Muscle of back (tissue), 13 donors: ENCODE data around the gene RAI1. TPM values are rescaled to one million over a fixed set of nuclear protein-coding genes. Genes with fewer than 3 reads are reported as not detected.
A peak's percentile ranks its signal among the peaks of the same experiment; 100 is the strongest.
"Not testable (repeated sequence)": the region's sequence is repeated elsewhere in the genome, so short reads cannot be mapped to it uniquely, and the experiment has no call there.

Experiments used
- DNase-seq, 3 donors: peaks; one replicate each; pipeline versions ENCODE4 v3.0.0 to v3.0.0-alpha.2; 2013
- long read RNA-seq, 9 donors: transcript quantifications; one replicate each; lab custom pipeline, GENCODE V29; 2026
- polyA plus RNA-seq, 10 donors: library from polyadenylated mRNA; unstranded; fragments of 120-200 nt; gene quantifications; one replicate each; pipeline ENCODE4 v1.2.1, GENCODE V29; 2013; ENCODE audit not compliant: insufficient read length in 10 of 10

The RAI1 gene, protein sequence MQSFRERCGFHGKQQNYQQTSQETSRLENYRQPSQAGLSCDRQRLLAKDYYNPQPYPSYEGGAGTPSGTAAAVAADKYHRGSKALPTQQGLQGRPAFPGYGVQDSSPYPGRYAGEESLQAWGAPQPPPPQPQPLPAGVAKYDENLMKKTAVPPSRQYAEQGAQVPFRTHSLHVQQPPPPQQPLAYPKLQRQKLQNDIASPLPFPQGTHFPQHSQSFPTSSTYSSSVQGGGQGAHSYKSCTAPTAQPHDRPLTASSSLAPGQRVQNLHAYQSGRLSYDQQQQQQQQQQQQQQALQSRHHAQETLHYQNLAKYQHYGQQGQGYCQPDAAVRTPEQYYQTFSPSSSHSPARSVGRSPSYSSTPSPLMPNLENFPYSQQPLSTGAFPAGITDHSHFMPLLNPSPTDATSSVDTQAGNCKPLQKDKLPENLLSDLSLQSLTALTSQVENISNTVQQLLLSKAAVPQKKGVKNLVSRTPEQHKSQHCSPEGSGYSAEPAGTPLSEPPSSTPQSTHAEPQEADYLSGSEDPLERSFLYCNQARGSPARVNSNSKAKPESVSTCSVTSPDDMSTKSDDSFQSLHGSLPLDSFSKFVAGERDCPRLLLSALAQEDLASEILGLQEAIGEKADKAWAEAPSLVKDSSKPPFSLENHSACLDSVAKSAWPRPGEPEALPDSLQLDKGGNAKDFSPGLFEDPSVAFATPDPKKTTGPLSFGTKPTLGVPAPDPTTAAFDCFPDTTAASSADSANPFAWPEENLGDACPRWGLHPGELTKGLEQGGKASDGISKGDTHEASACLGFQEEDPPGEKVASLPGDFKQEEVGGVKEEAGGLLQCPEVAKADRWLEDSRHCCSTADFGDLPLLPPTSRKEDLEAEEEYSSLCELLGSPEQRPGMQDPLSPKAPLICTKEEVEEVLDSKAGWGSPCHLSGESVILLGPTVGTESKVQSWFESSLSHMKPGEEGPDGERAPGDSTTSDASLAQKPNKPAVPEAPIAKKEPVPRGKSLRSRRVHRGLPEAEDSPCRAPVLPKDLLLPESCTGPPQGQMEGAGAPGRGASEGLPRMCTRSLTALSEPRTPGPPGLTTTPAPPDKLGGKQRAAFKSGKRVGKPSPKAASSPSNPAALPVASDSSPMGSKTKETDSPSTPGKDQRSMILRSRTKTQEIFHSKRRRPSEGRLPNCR (N-terminal part only)
- polyA plus RNA-seq, result 10 to 100 TPM; 12.5 to 23.4 (median 16.7) TPM
- long read RNA-seq, donor 1, full-length matches to known transcripts, result 5 of 5 reads
- long read RNA-seq, donor 1, partial matches to known transcripts, result 0 of 5 reads
- long read RNA-seq, donor 1, other reads (novel, unspliced or antisense), result 0 of 5 reads
- long read RNA-seq, donor 2, partial matches to known transcripts, result 0 of 1 reads
- long read RNA-seq, donor 2, other reads (novel, unspliced or antisense), result 0 of 1 reads
- long read RNA-seq, donor 3, result 0 reads
- long read RNA-seq, donor 4, partial matches to known transcripts, result 6 of 6 reads
- long read RNA-seq, donor 4, other reads (novel, unspliced or antisense), result 0 of 6 reads
- long read RNA-seq, donor 5, partial matches to known transcripts, result 19 of 22 reads
- long read RNA-seq, donor 5, other reads (novel, unspliced or antisense), result 0 of 22 reads
- long read RNA-seq, donor 6, partial matches to known transcripts, result 13 of 14 reads
- long read RNA-seq, donor 6, other reads (novel, unspliced or antisense), result 0 of 14 reads
- long read RNA-seq, donor 7, partial matches to known transcripts, result 0 of 5 reads
- long read RNA-seq, donor 7, other reads (novel, unspliced or antisense), result 0 of 5 reads
- long read RNA-seq, donor 8, partial matches to known transcripts, result 0 of 1 reads
- long read RNA-seq, donor 8, other reads (novel, unspliced or antisense), result 0 of 1 reads
- long read RNA-seq, donor 9, result 0 reads

DNA sequence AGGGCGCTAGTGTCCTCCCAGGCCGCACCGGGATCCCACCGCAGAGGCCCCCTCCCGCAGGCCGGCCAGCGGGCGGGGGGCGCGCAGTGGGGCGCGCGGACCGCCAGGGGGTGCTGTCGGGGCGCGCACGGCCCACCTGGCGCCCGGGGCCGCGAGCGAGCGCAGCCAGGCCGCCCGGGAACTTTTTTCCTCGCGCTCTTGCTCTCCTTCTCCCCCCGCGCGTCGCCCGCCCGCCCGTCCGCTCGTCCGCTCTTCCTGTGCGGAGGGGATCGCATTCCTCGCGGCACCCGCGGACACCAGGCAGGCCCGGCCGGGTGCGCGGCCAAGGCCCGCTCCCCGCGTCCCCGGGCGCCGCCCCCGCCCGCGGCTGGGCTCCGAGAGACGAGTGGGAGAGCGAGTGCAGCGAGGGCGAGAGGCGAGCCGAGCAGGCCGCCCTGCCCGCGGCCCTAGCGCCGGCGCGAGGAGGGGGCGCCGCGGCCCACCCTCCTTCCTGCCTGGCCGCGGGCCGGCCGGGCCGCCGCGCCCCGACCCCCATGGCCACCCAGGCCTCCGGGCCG is at the start of gene RAI1:
RAI1 (plus strand) TSS at position 272 of the 557 bp plus-strand sequence. CDS start 111,491 bp downstream, outside the sequence.
- DNase-seq, result peak; percentile 86 to 93 (median 90)

DNA sequence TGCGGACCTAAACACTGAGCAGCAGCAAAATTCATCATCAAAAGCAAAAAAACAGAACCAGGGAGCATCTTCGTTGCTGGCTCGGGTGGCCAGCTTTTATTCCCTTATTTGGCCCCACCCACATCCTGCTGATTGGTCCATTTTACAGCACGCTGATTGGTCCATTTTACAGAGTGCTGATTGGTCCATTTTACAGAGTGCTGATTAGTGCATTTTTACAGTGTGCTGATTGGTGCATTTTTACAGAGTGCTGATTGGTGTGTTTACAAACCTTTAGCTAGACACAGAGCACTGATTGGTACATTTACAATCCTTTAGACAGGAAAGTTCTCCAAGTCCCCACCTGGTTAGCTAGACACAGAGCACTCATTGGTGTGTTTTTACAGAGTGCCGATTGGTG is 48.6 kb upstream of the RAI1 start:
- not testable (repeated sequence) for DNase-seq

DNA sequence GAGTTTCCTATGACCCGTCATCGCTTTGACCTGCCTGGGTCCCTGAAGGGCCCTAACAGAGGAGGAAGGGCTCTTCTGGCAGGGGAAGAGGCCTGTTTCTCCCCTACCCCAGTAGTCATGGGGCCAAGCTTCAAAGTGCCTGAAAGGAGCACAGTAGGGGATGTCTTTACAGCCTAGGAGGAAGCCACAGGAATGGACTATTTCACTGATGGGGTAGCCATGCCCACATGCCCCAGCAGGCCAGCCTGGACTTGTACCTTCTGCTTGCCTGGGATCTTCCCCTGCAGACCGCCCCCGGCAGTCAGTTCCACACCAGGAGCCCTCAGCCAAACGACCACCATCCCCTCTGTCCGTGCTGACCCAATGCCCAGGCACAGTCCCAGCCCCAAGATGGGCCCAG is 47.9 kb upstream of the RAI1 start:
- DNase-seq, result no peak

DNA sequence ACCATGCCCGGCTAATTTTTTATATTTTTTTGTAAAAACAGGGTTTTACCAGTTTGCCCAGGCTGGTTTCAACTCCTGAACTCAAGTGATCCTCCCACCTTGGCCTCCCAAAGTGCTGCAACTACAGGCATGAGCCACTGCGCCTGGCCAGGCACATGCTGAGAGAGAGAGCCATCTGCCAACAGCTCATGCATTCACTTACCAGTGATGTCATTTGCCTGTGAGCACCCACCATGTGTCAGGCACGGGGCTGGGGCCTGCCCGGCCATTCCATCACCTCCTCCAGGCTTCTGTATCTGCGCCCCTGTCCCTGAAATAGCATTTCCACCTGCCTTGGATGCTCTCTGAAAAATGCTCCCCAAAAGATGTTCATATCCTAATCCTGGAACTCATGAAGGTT is 46.1 kb upstream of the RAI1 start:
- DNase-seq, result no peak

DNA sequence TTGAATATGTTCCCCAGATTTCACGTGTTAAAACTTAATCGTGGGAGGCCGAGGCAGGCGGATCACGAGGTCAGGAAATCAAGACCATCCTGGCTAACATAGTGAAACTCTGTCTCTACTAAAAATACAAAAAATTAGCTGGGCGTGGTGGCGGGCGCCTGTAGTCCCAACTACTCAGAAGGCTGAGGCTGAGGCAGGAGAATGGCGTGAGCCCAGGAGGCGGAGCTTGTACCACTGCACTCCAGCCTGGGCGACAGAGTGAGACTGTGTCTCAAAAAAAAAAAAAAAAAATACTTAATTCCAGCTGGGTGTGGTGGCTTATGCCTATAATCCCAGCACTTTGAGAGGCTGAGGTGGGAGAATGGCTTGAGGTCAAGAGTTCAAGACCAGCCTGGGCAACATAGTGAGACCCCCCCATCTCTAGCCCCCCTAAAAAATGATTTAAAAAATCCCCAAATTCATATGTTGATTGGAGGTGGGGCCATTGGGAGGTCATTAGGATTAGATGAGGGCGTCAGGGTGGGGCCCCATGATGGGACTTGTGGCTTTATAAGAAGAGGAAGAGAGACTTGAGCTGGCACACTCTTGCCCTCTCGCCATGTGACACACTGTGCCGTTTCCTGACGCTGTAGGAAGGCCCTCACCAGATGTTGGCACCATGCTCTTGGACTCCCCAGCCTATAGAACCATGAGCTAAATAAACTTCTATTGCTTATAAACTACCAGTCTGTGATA is 45.6 kb upstream of the RAI1 start:
- DNase-seq, result not testable (repeated sequence)

DNA sequence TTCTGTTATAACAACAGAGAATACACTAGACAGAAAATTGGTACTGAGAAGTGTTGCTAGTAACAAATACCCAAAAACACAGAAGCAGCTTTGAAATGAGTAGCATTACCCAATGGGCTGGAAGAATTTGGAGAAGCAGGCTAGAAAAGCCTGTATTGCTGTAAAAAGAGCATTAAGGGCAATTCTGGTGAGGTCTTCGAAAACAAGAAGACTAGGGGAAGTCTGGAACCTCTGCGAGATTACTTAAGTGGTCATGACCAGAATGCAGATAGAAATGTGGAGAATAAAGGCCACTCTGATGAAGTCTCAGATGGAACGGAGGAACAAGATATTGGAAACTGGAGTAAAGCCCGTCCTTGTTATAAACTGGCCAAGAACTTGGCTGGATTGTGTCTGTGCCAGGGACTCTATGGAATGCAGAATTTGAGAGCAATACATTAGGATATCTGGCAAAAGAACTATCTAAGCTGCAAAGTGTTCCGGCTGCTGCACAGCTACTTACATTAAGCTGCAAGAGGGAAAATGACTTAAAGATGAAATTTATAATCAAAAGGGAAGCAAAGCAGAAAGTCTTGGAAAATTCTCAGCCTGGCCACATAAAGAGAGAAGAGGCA is 44.9 kb upstream of the RAI1 start:
- peak in 2 of 3 donors; percentile 67 to 76 for DNase-seq

DNA sequence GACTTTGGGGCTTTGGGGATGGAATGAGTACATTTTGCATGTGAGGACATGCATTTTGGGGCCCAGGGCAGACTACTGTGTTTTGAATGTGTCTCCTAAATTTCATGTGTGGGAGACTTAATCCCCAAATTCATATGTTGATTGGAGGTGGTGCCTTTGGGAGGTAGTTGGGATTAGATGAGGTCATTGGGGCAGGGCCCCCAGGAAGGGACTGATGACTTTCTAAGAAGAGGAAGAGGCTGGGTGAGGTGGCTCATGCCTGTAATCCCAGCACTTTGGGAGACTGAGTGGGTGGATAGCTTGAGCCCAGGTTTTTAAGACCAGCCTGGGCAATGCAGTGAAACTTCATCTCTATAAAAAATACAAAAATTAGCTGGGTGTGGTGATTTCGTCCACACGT is 42.8 kb upstream of the RAI1 start:
- no peak for DNase-seq

DNA sequence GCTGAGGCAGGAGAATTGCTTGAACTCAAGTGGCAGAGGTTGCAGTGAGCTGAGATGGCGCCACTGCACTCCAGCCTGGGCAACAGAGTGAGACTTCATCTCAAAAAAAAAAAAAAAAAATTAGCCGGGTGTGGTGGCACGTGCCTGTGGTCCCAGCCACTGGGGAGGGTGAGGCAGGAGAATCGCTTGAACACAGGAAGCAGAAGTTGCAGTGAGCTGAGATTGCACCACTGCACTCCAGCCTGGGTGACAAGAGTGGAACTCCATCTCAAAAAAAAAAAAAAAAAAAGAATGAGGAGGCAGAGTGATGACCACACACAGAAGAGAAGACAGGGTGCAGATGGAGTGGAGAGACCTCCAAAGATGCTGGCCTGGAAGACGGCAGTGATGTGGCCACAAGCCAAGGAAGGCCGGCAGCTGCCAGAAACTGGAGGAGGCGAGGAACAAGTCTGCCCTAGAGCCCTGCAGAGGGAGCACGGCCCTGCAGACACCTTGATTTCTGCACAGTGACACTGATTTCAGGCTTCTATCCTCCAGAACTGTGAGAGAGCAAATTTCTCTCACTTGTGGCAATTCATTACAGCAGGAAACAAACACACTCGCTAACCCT is 41.5 kb upstream of the RAI1 start:
- peak in 1 of 3 donors; percentile 52 for DNase-seq

DNA sequence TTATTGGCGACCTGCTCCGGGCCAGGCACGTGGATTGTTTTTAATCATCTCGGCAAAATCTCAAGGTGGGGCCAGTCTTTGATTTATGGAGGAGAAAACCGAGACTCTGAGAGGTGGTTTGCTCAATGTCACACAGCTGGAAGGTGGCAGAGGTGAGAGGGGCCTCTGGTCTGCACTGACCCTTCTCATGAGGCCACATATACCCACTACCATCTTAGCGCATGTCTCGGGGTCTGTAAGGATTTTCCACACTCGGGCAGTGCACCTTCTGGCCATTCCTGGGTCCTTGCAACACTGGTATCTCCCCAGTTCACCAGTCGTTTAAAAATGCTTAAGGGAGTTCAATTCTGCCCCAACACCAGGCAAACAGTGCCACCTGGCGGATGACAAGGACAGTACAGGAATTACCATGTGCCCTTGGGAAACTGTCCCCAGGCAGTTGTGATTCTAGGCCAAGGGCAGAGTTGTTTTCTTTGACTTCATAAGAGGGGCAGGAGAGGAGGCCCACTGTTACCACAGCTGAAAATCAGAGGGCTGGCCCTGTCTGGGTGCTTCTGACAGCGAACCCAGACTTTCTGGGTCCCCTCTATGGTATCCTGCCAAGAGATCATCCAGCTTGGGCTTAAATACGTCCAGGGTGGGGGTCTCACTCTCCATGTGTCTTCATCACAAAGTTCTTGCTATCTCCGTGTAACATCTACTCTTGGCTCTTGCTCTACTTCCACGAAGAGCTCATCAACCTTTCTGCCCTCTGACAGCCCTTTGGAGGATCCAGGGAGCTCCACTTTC is 39.4 kb upstream of the RAI1 start:
- peak; percentile 64 to 79 (median 78) for DNase-seq

DNA sequence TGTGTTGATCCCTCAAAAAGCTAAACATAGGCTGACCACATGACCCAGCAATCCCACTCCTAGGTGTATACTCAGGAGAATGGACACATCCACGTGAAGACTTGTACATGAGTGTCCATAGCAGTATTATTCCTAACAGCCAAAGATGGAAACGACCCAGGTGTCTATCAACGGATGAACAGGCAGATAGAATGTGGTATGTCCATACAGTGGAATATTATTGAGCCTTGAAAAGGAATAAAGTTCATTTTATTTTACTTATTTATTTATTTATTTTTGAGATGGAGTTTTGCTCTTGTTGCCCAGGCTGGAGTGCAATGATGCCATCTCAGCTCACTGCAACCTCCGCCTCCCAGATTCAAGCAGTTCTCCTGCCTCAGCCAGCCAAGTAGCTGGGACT is 36.1 kb upstream of the RAI1 start:
- DNase-seq, result not testable (repeated sequence)

DNA sequence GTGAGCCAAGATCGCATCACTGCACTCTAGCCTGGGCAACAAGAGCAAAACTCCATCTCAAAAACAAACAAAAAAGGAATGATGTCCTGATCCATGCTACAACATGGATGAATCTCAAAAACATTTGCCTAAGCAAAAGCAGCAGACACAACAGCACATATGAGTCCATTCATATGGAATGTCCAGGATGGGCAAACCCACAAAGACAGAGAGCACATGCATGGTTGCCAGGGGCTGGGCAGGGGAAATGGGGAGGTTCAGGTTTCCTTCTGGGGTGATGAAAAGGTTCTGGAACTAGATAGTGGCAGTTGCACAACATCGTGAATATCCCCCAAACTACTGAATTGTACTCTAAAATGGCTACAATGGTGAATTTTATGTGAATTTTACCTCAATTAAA is 35.3 kb upstream of the RAI1 start:
- DNase-seq, result no peak

DNA sequence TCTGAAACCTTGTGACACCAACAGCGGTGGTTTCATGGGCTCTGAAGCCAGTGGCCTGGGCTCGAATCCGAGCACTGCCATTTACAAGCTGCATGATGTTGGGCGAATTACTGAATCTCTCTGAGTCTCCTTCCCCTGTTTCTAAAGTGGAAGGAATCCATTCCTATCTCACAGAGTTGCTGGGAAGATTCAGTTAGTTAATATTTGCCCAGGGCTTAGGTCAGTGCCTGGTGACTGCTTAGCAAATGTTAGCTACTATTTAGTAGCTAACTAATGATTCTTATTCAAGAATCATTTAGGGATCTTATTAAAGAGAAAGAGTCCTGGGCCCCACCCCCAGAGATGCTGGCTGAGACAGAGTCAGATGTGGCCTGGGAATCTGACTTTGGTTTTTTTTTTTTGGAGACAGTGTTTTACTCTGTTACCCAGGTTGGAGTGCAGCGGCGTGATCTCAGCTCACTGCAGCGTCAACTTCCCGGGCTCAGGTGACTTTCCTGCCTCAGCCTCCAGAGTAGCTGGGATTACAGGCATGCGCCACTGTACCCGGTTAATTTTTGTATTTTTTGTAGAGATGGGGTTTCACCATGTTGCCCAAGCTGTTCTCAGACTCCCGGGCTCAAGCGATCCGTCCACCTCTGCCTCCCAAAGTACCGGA is 33.6 kb upstream of the RAI1 start:
- DNase-seq, result no peak

DNA sequence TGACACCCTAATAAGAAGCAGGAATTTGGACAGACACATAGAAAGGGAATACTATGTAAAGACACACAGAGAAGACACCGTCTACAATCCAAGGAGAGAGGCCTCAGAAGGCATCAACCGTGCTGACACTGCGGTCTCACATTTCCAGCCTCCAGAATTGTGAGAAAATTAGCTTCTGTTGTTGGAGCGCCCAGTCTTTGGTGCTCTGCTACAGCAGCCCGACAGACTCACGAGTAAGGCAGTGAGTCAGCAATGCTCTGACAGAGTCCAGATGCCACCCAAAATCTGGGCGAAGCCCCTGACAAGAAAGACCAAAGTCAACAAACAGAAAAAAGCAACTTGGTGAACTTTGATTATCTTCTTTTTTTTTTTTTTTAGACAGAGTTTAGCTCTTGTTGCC is 32.5 kb upstream of the RAI1 start:
- DNase-seq, result no peak

DNA sequence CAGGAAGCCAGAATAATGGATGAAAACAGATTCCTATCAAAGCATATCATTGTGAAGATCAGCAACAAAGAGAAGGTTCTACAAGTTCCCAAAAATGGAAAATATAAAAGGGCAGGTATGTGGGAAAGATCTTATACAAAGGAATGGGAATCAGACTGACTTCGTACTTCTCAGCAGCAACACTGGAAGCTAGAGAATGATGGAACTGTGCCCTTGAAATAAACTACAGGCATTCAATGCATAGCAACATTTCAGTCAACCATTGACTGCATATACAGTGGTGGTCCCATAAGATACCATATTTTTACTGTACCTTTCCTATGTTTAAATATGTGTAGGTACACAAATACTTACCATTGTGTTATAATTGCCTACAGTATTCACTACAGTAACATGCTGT is 30.3 kb upstream of the RAI1 start:
- DNase-seq, result no peak

DNA sequence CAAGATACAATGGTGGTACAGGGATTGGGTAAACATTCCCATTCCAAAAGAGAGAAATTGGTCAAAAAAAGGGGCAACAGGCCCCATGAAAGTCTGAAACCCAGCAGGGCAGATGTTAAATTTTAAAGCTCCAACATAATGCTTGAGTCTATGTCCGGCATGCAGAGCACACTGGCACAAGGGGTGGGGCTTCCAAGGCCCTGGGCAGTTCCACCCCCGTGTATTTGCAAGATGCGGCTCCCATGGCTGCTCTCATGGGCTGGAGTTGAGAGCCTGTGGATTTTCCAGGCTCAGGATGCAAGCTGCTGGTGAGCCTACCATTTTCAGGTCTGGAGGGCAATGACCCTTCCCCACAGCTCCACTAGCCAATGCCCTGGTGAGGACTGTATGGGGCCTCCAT is 27.9 kb upstream of the RAI1 start:
- no peak for DNase-seq

DNA sequence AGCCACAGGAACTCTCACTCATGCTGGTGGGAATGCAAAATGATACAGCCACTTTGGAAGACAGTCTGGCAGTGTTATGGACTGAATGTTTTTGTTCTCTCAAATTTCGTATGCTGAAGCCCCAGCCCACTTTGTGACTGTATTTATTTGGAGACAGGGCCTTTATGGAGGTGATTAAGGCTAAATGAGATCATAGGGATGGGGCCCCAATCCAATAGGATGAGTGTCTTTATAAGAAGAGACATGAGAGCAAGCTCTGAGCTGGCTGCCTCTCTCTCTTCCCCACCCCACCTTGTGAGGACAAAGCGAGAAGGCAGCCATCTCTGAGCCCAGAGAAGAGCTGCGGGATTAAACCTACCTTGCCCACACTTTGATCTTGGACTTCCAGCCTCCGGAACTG is 21.9 kb upstream of the RAI1 start:
- DNase-seq, result no peak

DNA sequence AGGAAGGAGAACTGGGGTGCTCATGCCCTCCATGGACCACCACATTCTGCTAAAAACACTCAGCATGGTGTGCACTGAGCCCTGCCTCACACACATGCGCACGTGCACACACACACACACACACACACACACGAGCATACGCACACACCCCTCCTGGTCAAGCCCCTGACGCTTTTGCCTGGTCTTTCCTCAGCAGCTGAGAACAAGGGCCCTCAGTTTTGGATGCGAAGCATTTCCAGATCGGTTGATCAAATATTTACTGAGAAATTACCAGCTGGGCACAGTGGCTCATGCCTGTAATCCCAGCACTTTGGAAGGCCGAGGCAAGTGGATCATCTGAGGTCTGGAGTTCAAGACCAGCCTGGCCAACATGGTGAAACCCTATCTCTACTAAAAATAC is 20.1 kb upstream of the RAI1 start:
- no peak for DNase-seq
